Amniotic epithelial cell (primary cell): ENCODE measurements around the gene PRR33.
A peak's percentile ranks its signal among the peaks of the same experiment; 100 is the strongest.
"Not testable (repeated sequence)": the region's sequence is repeated elsewhere in the genome, so short reads cannot be mapped to it uniquely, and the experiment has no call there.

ENCODE experiments used
- DNase-seq: peaks from one replicate; pipeline ENCODE4 v3.0.0-alpha.2; 2010; ENCODE audit warnings: low read depth

The PRR33 gene

GRCh38 chr11:1888811-1889210 is 2.9 kb downstream of the PRR33 start:
- DNase-seq, result no peak

GRCh38 chr11:1888347-1888753 is 3.3 kb downstream of the PRR33 start:
- no peak for DNase-seq

GRCh38 chr11:1887451-1888346 is 4.0 kb downstream of the PRR33 start:
- no peak for DNase-seq

GRCh38 chr11:1886551-1886950 is 5.1 kb downstream of the PRR33 start:
- not testable (repeated sequence) for DNase-seq

GRCh38 chr11:1884303-1884700 is 7.4 kb downstream of the PRR33 start:
- DNase-seq, result no peak

- no peak for DNase-seq
Measured at GRCh38 chr11:1883346-1884302, 8.1 kb downstream of the PRR33 start.

GRCh38 chr11:1882265-1883238 is 9.1 kb downstream of the PRR33 start:
- peak; percentile 53 for DNase-seq

GRCh38 chr11:1881442-1882264 is 10.0 kb downstream of the PRR33 start:
- no peak for DNase-seq

GRCh38 chr11:1880746-1881441 is 10.8 kb downstream of the PRR33 start:
- DNase-seq, result no peak

GRCh38 chr11:1879941-1880720 is 11.6 kb downstream of the PRR33 start:
- no peak for DNase-seq

GRCh38 chr11:1879342-1879940 is 12.3 kb downstream of the PRR33 start:
- DNase-seq, result no peak

- peak; percentile 71 for DNase-seq
Measured at GRCh38 chr11:1878137-1879031, 13.3 kb downstream of the PRR33 start.

GRCh38 chr11:1877211-1878136 is 14.2 kb downstream of the PRR33 start:
- DNase-seq, result peak; percentile 61

GRCh38 chr11:1876361-1877063 is 15.2 kb downstream of the PRR33 start:
- DNase-seq, result peak; percentile 93

GRCh38 chr11:1875851-1876301 is 15.8 kb downstream of the PRR33 start:
- DNase-seq, result not testable (repeated sequence)
